ENCODE measurements around the gene EVI5. TPM values are rescaled to one million over a fixed set of nuclear protein-coding genes. Genes with fewer than 3 reads are reported as not detected.

EVI5 gene
- 66.5 and 128 TPM in 2 replicates for total RNA-seq

DNA sequence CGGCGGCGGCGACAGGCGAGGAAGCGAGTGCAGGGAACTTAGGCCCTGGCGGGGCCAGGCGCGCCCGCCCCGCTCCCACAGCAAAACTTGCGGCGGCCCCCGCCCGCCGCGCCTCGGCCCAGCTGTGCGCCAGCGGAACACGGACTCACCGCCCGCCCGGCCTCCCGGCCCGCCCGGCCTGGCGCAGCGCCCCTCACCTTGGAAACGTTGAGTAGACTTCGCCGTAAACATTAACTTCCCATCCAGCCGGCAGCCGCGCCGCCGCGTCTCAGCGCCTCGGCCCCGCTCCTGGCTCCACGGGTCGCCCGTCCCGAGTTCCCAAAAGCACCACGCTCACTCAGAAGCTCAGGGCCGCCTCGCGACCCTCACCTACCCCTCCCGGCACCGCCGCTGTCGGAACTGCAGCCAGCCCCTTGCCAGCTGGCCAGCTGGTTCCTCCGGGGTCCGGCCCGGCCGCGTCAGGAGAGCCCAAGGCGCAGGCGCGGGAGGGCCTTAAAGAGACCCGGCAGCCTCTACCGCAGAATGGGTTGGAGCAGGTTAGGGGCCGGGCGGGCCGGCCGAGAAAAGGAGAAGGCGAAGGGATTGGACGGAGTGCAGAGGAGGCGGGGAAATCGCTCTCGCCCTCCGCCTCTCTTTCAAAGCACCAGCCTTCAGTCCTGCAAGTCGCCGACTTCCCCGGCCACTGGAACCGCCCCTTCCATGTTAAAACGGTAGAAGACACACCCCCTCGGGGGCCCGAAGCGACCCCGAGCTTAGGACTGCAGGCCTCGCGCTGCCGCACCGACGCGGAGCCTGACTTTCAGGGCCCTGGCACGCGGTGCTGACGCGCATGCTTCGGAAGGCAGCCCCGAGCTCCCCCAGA lies at the start of gene EVI5:
Gene EVI5, minus strand, starts transcription at position 470 of the 862 bp plus-strand sequence. CDS start 48,562 bp downstream, outside the sequence.

GRCh38 chr1:92831762-92832536 lies 47.0 kb upstream of the EVI5 start, which contains the start of gene RPL5:
Gene RPL5 (plus strand): TSS chr1:92832040. CDS start chr1:92832115, 75 bp downstream.

DNA sequence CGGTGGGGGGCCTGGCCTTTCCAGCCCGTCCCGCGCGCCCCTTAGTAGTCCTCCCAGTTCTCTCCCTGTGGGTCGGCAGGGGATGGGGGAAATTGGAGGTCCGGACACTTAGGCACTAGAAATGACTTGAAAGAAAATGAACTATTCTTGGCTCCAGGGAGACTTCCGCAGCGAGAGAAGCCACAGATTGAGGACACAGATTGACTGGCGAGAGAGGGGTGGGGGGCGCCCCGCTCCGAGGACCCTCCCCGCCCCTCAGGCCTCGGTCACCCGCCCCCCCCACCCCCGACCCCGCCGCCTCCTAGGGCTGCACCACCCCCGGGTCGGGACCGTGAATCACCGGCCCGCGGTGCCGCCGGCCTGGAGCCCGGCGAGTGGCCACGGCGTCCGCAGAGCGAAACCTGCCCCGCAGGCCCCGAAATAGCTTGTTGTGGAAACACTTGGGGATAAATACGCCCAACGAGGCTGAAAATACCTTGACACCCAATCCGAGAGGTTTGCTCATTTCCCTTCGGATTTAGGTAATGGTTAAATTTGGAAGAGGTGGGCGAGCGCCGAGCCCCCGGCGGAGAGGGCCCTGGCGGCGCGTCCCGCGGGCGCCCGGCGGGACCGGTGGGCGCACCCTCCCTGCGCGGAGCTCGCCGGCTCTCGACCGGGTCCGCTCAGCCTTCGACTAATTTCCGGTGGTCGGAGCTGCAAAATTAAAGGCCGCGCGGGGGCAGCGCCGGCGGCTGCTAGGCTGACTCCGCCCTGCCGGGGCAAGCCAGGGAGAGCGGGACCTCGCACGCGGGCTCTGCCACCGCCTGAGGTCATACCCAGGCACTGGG lies 298.4 kb downstream of the EVI5 start, which contains the start of gene GFI1:
Gene GFI1, minus strand, starts transcription at position 675 of the 827 bp plus-strand sequence. CDS start 3,438 bp downstream, outside the sequence.

Other genes with a start within 250 kb of the EVI5 start
- 1,380 and 1,549 TPM in 2 replicates for gene RPL5, start 46.9 kb upstream of the EVI5 start, total RNA-seq
- 0.18 and 3.4 TPM in 2 replicates for gene DIPK1A, start 176.4 kb upstream of the EVI5 start, total RNA-seq